Gastrocnemius medialis (tissue), 4 donors: ENCODE data around the gene KCNQ1.

Experiments
- CTCF ChIP-seq, 5 experiments: fragments of 450-650 bp in 3 of 5; fragments of 200-600 bp in 2 of 5; sonication (generic) in 2 of 5; IDR thresholded peaks in 4 of 5; conservative IDR thresholded peaks in 1 of 5; 1 replicate in 4 of 5; 2 replicates in 1 of 5; pipeline ENCODE4 v1.5.1; 2016 to 2019; ENCODE audit warnings: antibody characterized with exemption in 5 of 5, mild to moderate bottlenecking in 3 of 5, moderate library complexity in 3 of 5
- POLR2A ChIP-seq, 2 donors: fragments of 450-650 bp; IDR thresholded peaks; one replicate each; pipeline ENCODE4 v1.6.1; 2017; ENCODE audit warnings: antibody characterized with exemption in 2 of 2, mild to moderate bottlenecking in 2 of 2, moderate library complexity in 2 of 2

DNA sequence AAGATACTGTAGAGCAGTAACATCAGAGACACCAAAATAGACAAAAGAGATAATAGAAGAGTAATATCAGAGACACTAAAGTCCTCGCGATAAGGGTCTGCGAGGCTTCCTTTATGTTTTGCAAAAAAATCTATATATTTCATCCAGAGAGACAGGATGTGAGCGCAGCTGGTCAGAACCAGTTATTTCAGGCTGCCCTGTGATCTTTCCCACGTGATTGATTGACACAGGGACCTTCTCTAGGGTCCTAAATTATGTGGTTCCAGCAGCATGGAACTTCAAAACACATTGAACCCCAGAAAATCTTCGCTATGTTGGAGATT lies 118.0 kb downstream of the KCNQ1 start:
- TF ChIP-seq CTCF (IDR thresholded peaks at IDR 0.05 in 4 of 5, conservative IDR thresholded peaks at IDR 0.05 in 1 of 5) (no peak), POLR2A (IDR thresholded peaks at IDR 0.05) (no peak)
